IgD-negative memory B cell (primary cell): ENCODE measurements around the gene DLGAP4. TPM values are rescaled to one million over a fixed set of nuclear protein-coding genes. Genes with fewer than 3 reads are reported as not detected.
"Not testable (repeated sequence)": the region's sequence is repeated elsewhere in the genome, so short reads cannot be mapped to it uniquely, and the experiment has no call there.

ENCODE experiments used
- H3K27ac Mint-ChIP-seq, 3 donors: one replicate each; pipeline ENCODE4 v1.8.0; 2020 to 2022; ENCODE audit warnings: mild to moderate bottlenecking in 3 of 3, mixed read lengths in 3 of 3, moderate library complexity in 1 of 3
- H3K27me3 Mint-ChIP-seq: one replicate; pipeline ENCODE4 v1.8.0; 2021; ENCODE audit warnings: mixed read lengths
- H3K36me3 Mint-ChIP-seq: one replicate; pipeline ENCODE4 v1.8.0; 2020; ENCODE audit warnings: mild to moderate bottlenecking, mixed read lengths
- H3K4me1 Mint-ChIP-seq, 3 donors: one replicate each; pipeline ENCODE4 v1.8.0; 2020 to 2022; ENCODE audit warnings: mixed read lengths in 3 of 3, mild to moderate bottlenecking in 1 of 3
- H3K4me3 Mint-ChIP-seq, 4 donors: one replicate each; pipeline ENCODE4 v1.8.0; 2020 to 2022; ENCODE audit warnings: mild to moderate bottlenecking in 4 of 4, mixed read lengths in 4 of 4, moderate library complexity in 3 of 4
- H3K9me3 Mint-ChIP-seq, 3 donors: one replicate each; pipeline ENCODE4 v1.8.0; 2020 to 2021; ENCODE audit warnings: mixed read lengths in 3 of 3, mild to moderate bottlenecking in 1 of 3
- polyA plus RNA-seq: library from polyadenylated mRNA; unstranded; fragments of 300-500 nt; fragmentation: Illumina TruSeq; gene quantifications from one replicate; pipeline ENCODE4 v1.2.3, GENCODE V29; 2021

The DLGAP4 gene
- polyA plus RNA-seq, 1 donor from 2014 or later = 48.2 TPM

DNA sequence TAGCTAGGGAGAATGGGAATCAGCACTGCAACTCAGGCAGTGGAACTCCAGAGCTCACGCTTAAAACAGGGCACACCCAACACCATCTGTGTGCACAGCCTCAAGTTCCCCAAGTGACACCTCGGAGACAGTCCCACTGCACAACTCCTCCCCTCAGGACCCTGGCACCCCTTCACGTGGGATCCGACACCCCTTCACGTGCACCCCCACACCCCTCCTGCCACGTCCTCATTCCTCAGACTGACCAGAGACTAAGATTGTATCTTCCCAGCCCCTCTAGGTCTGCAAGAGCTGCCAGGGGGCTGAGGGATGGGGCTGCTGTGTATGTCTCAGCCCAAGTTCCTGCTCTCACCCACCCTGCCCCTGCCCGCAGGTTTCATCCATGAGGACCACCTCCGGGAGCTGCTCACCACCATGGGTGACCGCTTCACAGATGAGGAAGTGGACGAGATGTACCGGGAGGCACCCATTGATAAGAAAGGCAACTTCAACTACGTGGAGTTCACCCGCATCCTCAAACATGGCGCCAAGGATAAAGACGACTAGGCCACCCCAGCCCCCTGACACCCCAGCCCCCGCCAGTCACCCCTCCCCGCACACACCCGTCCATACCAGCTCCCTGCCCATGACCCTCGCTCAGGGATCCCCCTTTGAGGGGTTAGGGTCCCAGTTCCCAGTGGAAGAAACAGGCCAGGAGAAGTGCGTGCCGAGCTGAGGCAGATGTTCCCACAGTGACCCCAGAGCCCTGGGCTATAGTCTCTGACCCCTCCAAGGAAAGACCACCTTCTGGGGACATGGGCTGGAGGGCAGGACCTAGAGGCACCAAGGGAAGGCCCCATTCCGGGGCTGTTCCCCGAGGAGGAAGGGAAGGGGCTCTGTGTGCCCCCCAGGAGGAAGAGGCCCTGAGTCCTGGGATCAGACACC lies 242.8 kb downstream of the DLGAP4 start:
- no peak overlapping the region for H3K4me3 Mint-ChIP-seq
- H3K27me3 Mint-ChIP-seq = no peaks in the 10 kb centered on the region
- peaks cover 2% of the 10 kb centered on the region for H3K36me3 Mint-ChIP-seq
- no peaks in the 10 kb centered on the region for H3K9me3 Mint-ChIP-seq
- peaks cover 0 to 4% (median 1%) of the 10 kb centered on the region in 3 donors for H3K4me1 Mint-ChIP-seq
- H3K27ac Mint-ChIP-seq = no peak overlapping the region

DNA sequence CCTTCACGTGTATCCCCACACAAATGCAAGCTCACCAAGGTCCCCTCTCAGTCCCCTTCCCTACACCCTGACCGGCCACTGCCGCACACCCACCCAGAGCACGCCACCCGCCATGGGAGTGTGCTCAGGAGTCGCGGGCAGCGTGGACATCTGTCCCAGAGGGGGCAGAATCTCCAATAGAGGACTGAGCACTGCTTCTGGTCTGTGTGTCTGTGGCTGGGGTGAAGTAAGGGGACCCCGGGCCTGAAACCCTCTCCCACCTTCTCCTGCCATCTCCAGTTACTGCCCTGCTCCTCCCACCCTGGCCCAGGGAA lies 243.4 kb downstream of the DLGAP4 start:
- H3K27ac Mint-ChIP-seq = no peak overlapping the region
- no peaks in the 10 kb centered on the region for H3K9me3 Mint-ChIP-seq
- H3K4me1 Mint-ChIP-seq = peaks cover 0 to 4% (median 1%) of the 10 kb centered on the region in 3 donors
- H3K4me3 Mint-ChIP-seq = no peak overlapping the region
- H3K36me3 Mint-ChIP-seq = peaks cover 2% of the 10 kb centered on the region
- H3K27me3 Mint-ChIP-seq = no peaks in the 10 kb centered on the region

GRCh38 chr20:36549942-36550789 lies 244.0 kb downstream of the DLGAP4 start:
- no peak overlapping the region for H3K27ac Mint-ChIP-seq
- H3K4me1 Mint-ChIP-seq = peaks cover 0 to 4% (median 3%) of the 10 kb centered on the region in 3 donors
- no peak overlapping the region for H3K4me3 Mint-ChIP-seq
- H3K27me3 Mint-ChIP-seq = no peaks in the 10 kb centered on the region
- H3K36me3 Mint-ChIP-seq = peaks cover 2% of the 10 kb centered on the region
- no peaks in the 10 kb centered on the region for H3K9me3 Mint-ChIP-seq

- no peak overlapping the region for H3K4me3 Mint-ChIP-seq
- no peaks in the 10 kb centered on the region for H3K9me3 Mint-ChIP-seq
- H3K27ac Mint-ChIP-seq = no peak overlapping the region
- peaks cover 2% of the 10 kb centered on the region for H3K36me3 Mint-ChIP-seq
- no peaks in the 10 kb centered on the region for H3K27me3 Mint-ChIP-seq
- peaks cover 0 to 6% (median 5%) of the 10 kb centered on the region in 3 donors for H3K4me1 Mint-ChIP-seq
These were observed 244.7 kb downstream of the DLGAP4 start for GRCh38 chr20:36550790-36551299.

DNA sequence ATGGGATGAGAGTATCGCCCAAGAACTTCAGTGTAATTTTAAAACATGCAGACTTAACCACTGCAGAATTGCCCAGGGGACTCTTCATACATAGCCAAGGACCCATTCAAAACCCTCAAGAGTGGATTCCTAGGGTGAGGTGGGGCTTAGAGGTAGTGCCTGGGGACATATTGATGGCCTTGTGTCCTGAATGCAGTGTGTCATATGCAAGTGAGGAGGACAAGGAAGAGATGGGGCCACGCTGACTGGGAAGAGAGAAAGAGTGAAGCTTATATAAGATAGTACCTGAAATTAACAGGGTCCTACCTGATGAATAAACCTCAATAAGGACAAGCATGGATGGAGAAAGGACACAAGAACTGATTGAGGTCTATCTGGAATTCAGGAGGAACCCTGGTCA lies 249.1 kb downstream of the DLGAP4 start:
- Mint-ChIP-seq H3K27ac (no peak overlapping the region), H3K9me3 (no peaks in the 10 kb centered on the region)

GRCh38 chr20:36562724-36563123 lies 256.6 kb downstream of the DLGAP4 start:
- Mint-ChIP-seq H3K27me3 (no peaks in the 10 kb centered on the region), H3K4me3 (no peak overlapping the region), H3K9me3 (peaks cover 0 to 3% (median 0%) of the 10 kb centered on the region in 3 donors), H3K4me1 (no peaks in the 10 kb centered on the region), H3K27ac (no peak overlapping the region), H3K36me3 (peaks cover 8% of the 10 kb centered on the region)

More for the DNA sequence above, 249.1 kb downstream of the DLGAP4 start:
- Mint-ChIP-seq H3K27me3 (no peaks in the 10 kb centered on the region), H3K36me3 (peaks cover 2% of the 10 kb centered on the region), H3K4me3 (peak overlapping the region in 1 of 4 donors; percentile 35), H3K4me1 (peaks cover 6 to 12% (median 11%) of the 10 kb centered on the region in 3 donors)

GRCh38 chr20:36563374-36563773 lies 257.2 kb downstream of the DLGAP4 start:
- H3K4me3 Mint-ChIP-seq = no peak overlapping the region
- H3K27me3 Mint-ChIP-seq = no peaks in the 10 kb centered on the region
- no peaks in the 10 kb centered on the region for H3K4me1 Mint-ChIP-seq
- H3K27ac Mint-ChIP-seq = no peak overlapping the region
- H3K9me3 Mint-ChIP-seq = peaks cover 0 to 3% (median 0%) of the 10 kb centered on the region in 3 donors
- H3K36me3 Mint-ChIP-seq = peaks cover 8% of the 10 kb centered on the region

GRCh38 chr20:36564078-36564725 lies 258.1 kb downstream of the DLGAP4 start:
- H3K4me3 Mint-ChIP-seq, H3K36me3 Mint-ChIP-seq, H3K4me1 Mint-ChIP-seq, H3K27me3 Mint-ChIP-seq, H3K9me3 Mint-ChIP-seq: not testable (repeated sequence)
- H3K27ac Mint-ChIP-seq = peak overlapping the region in 1 of 3 donors; percentile 45

- not testable (repeated sequence) for H3K27ac Mint-ChIP-seq, H3K4me1 Mint-ChIP-seq, H3K36me3 Mint-ChIP-seq, H3K27me3 Mint-ChIP-seq, H3K9me3 Mint-ChIP-seq, H3K4me3 Mint-ChIP-seq
These were observed 258.6 kb downstream of the DLGAP4 start for GRCh38 chr20:36564726-36565121.

DNA sequence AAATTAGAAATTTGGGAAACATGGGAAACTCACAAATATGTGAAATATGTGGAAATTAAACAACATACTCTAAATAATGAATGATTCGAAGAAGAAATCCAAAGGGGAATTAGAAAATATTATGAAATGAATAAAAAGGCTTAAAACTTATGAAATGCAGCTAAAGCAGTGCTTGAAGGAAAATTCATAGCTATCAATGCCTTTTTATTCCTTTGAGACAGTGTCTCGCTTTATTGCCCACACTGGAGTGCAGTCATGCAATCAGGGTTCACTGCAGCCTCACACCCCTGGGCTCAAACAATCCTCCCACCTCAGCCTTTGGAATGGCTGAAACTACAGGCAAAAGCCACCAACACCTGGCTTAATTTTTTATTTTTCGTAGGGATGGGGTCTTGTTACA lies 259.4 kb downstream of the DLGAP4 start:
- Mint-ChIP-seq H3K9me3 (peaks cover 0 to 3% (median 0%) of the 10 kb centered on the region in 3 donors), H3K27ac (no peak overlapping the region)

DNA sequence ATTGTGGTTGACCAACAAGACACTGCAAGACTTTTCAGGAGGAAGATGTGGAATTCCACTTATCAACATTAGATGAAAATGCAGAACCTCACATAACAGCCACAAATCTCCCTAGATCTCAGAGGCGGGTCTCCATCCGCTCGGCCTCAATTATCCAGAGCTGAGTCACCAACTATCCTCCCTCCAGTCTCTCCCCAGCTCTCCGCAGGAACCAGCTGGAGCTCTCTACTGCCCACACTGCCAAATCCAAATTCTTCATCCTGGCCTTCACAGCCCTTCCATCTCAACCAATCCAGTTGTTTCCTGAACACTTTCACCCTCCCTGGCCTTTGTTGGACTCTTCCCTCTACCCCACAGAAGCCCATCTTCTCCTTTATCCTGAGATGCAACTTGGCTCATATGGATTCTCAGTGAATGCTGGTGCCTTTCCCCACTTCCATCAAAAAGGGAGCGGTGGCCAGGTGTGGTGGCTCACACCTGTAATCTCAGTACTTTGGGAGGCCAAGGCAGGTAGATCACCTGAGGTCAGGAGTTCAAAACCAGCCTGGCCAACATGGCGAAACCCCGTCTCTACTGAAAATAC lies 263.8 kb downstream of the DLGAP4 start:
- peaks cover 0 to 1% (median 0%) of the 10 kb centered on the region in 3 donors for H3K9me3 Mint-ChIP-seq
- peak overlapping the region in 1 of 4 donors; percentile 63 for H3K4me3 Mint-ChIP-seq
- H3K4me1 Mint-ChIP-seq = peaks cover 11 to 15% (median 12%) of the 10 kb centered on the region in 3 donors
- peaks cover 4% of the 10 kb centered on the region for H3K36me3 Mint-ChIP-seq
- H3K27ac Mint-ChIP-seq = peak overlapping the region in 2 of 3 donors; percentile 78 to 83
- no peaks in the 10 kb centered on the region for H3K27me3 Mint-ChIP-seq

More for the DNA sequence above, 259.4 kb downstream of the DLGAP4 start:
- Mint-ChIP-seq H3K4me1 (peaks cover 0 to 2% (median 0%) of the 10 kb centered on the region in 3 donors), H3K27me3 (no peaks in the 10 kb centered on the region), H3K4me3 (no peak overlapping the region), H3K36me3 (peaks cover 10% of the 10 kb centered on the region)

- Mint-ChIP-seq H3K9me3 (no peaks in the 10 kb centered on the region), H3K4me3 (peak overlapping the region; percentile 87 to 95 (median 95)), H3K27me3 (no peaks in the 10 kb centered on the region), H3K36me3 (peaks cover 2% of the 10 kb centered on the region), H3K27ac (peak overlapping the region; percentile 97 to 99 (median 99)), H3K4me1 (peaks cover 17 to 30% (median 28%) of the 10 kb centered on the region in 3 donors)
These were observed 265.7 kb downstream of the DLGAP4 start for GRCh38 chr20:36571564-36572504.

DNA sequence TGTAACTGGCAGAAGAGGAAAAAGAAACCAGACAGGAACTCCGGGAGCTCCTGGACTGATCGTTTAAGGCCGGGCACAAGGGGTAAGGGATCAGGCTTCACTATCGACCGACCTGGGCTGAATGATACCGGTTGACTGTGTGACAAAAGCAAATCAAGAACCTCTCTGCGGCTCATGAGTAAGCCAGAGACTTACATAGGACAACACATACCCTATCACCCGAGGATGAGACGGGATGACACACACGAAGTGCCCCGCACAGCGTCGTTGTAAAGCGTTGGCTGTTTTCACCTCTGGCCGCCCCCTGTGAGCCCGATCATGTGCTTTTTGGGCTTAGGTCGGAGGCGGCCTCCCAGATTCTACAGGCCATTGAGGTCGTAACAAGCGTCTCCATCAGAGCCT lies 266.6 kb downstream of the DLGAP4 start:
- H3K27ac Mint-ChIP-seq = peak overlapping the region; percentile 97 to 99 (median 99)
- H3K9me3 Mint-ChIP-seq = no peaks in the 10 kb centered on the region
- peaks cover 2% of the 10 kb centered on the region for H3K36me3 Mint-ChIP-seq
- peaks cover 17 to 30% (median 28%) of the 10 kb centered on the region in 3 donors for H3K4me1 Mint-ChIP-seq
- no peaks in the 10 kb centered on the region for H3K27me3 Mint-ChIP-seq
- H3K4me3 Mint-ChIP-seq = peak overlapping the region; percentile 87 to 95 (median 95)
